Measurements from ENCODE around the gene NCAPD3. TPM values are rescaled to one million over a fixed set of nuclear protein-coding genes. Genes with fewer than 3 reads are reported as not detected.

NCAPD3 gene
- total RNA-seq, 1 experiment from 2014 or later = 63.0 TPM

GRCh38 chr11:134164490-134165370 is 59.0 kb downstream of the NCAPD3 start:
- TF ChIP-seq ATF3 (CRISPR knock-in tag; conservative IDR thresholded peaks at IDR 0.05) = 0 out of 2 replicates have a peak, but pooled peaks have one; percentile 19
- 0 out of 2 replicates have a peak, but pooled peaks have one; percentile 21 for TF ChIP-seq FOXP1 (CRISPR knock-in tag; IDR thresholded peaks at IDR 0.05; ENCODE audit: borderline replicate concordance)
- TF ChIP-seq NR2C2 (CRISPR knock-in tag; IDR thresholded peaks at IDR 0.05) = no peak
- TF ChIP-seq KAT7 (CRISPR knock-in tag; IDR thresholded peaks at IDR 0.05; ENCODE audit: borderline replicate concordance) = 0 out of 2 replicates have a peak, but pooled peaks have one; percentile 9
- peak; percentile 91 for TF ChIP-seq ZBTB43 (CRISPR knock-in tag; IDR thresholded peaks at IDR 0.05)
- TF ChIP-seq ZSCAN18 (CRISPR knock-in tag; IDR thresholded peaks at IDR 0.05) = 0 out of 2 replicates have a peak, but pooled peaks have one; percentile 3
- no peak for TF ChIP-seq USF1 (CRISPR knock-in tag; IDR thresholded peaks at IDR 0.05)
- POLR2A ChIA-PET = no interaction called here
- peak overlapping the region; percentile 73 for H3K27ac Mint-ChIP-seq
- peaks cover 35% of the 10 kb centered on the region for H3K27me3 Mint-ChIP-seq (ENCODE audit: low read depth)
- peaks cover 93% of the 10 kb centered on the region for H3K36me3 Mint-ChIP-seq
- no peak for ATAC-seq
- CTCF ChIA-PET = interaction anchor here (0.9 to 1.5 kb wide), 3 partner anchors 66 to 135 kb away, joined by 3 read pairs; no protein-coding TSS in a partner anchor
- peaks cover 65% of the 10 kb centered on the region for H3K9me3 Mint-ChIP-seq
- peak; percentile 41 for DNase-seq (ENCODE audit: low spot score)
- H3K4me3 Mint-ChIP-seq = peak overlapping the region; percentile 49
- H3K4me1 Mint-ChIP-seq = no peaks in the 10 kb centered on the region

- Mint-ChIP-seq H3K27me3 (ENCODE audit: low read depth) (peaks cover 20% of the 10 kb centered on the region), H3K9me3 (peaks cover 32% of the 10 kb centered on the region), H3K36me3 (peaks cover 99% of the 10 kb centered on the region), H3K4me3 (no peak overlapping the region), H3K27ac (no peak overlapping the region), H3K4me1 (no peaks in the 10 kb centered on the region)
- CTCF ChIA-PET = no interaction called here
- TF ChIP-seq CBFB (CRISPR knock-in tag; IDR thresholded peaks at IDR 0.05; ENCODE audit: low read depth) (no peak), ESRRA (CRISPR knock-in tag; IDR thresholded peaks at IDR 0.05; ENCODE audit: borderline replicate concordance) (no peak), ZNF425 (CRISPR knock-in tag; conservative IDR thresholded peaks at IDR 0.05) (no peak), ZNF219 (CRISPR knock-in tag; IDR thresholded peaks at IDR 0.05; ENCODE audit: borderline replicate concordance) (no peak), CREB1 (CRISPR knock-in tag; IDR thresholded peaks at IDR 0.05) (no peak), ZNF396 (CRISPR knock-in tag; IDR thresholded peaks at IDR 0.05; ENCODE audit: borderline replicate concordance) (no peak), NR2C2 (CRISPR knock-in tag; IDR thresholded peaks at IDR 0.05) (no peak), SMAD4 (CRISPR knock-in tag; IDR thresholded peaks at IDR 0.05) (no peak)
- ATAC-seq = no peak
- no peak for DNase-seq (ENCODE audit: low spot score)
- POLR2A ChIA-PET = no interaction called here
Observed at GRCh38 chr11:134159652-134160051, 64.1 kb downstream of the NCAPD3 start.

GRCh38 chr11:134158023-134158422 is 65.7 kb downstream of the NCAPD3 start:
- no peak for ATAC-seq
- POLR2A ChIA-PET = no interaction called here
- peaks cover 7% of the 10 kb centered on the region; the same call in 1 of the 2 replicates for H3K27me3 Mint-ChIP-seq (ENCODE audit: low read depth)
- H3K4me3 Mint-ChIP-seq = no peak overlapping the region
- CTCF ChIA-PET = no interaction called here
- H3K9me3 Mint-ChIP-seq = peaks cover 20% of the 10 kb centered on the region
- DNase-seq (ENCODE audit: low spot score) = no peak
- H3K4me1 Mint-ChIP-seq = no peaks in the 10 kb centered on the region
- peaks cover 93% of the 10 kb centered on the region for H3K36me3 Mint-ChIP-seq
- no peak overlapping the region for H3K27ac Mint-ChIP-seq
- no peak for TF ChIP-seq HMGA2 (CRISPR knock-in tag; IDR thresholded peaks at IDR 0.05)
- TF ChIP-seq ATF1 (CRISPR knock-in tag; IDR thresholded peaks at IDR 0.05) = no peak
- no peak for TF ChIP-seq TCF7 (CRISPR knock-in tag; IDR thresholded peaks at IDR 0.05; ENCODE audit: low read depth)
- no peak for TF ChIP-seq ZMAT4 (CRISPR knock-in tag; IDR thresholded peaks at IDR 0.05)
- no peak for TF ChIP-seq NR3C1 (CRISPR knock-in tag; conservative IDR thresholded peaks at IDR 0.05; ENCODE audit: low read depth)
- TF ChIP-seq KAT7 (CRISPR knock-in tag; IDR thresholded peaks at IDR 0.05; ENCODE audit: borderline replicate concordance) = no peak
- TF ChIP-seq CDX4 (CRISPR knock-in tag; IDR thresholded peaks at IDR 0.05; ENCODE audit: borderline replicate concordance) = no peak
